GM13977 (cell line): ENCODE results near the gene AGMO.
"Not testable (repeated sequence)": the region's sequence is repeated elsewhere in the genome, so short reads cannot be mapped to it uniquely, and the experiment has no call there.

Experiments
- DNase-seq: peaks from one replicate; pipeline ENCODE4 v3.0.0; 2012; ENCODE audit warnings: low spot score
- CTCF ChIP-seq: IDR thresholded peaks from 2 replicates; pipeline ENCODE4 v1.5.1; 2012; ENCODE audit warnings: mild to moderate bottlenecking, control low read depth; ENCODE audit not compliant: insufficient read depth; ENCODE audit errors: extremely low read depth, missing control alignments
- in situ Hi-C: fragments of 300-500 bp; cut with MboI; formaldehyde crosslinking; loops from one replicate; pipeline ENCODE4 v1.12.0; 2022; ENCODE audit warnings: low sequenced_read_pairs, low pct_unique_long_range_greater_than_20kb, mixed read lengths, inconsistent platforms; ENCODE audit not compliant: unreplicated experiment

AGMO gene

DNA sequence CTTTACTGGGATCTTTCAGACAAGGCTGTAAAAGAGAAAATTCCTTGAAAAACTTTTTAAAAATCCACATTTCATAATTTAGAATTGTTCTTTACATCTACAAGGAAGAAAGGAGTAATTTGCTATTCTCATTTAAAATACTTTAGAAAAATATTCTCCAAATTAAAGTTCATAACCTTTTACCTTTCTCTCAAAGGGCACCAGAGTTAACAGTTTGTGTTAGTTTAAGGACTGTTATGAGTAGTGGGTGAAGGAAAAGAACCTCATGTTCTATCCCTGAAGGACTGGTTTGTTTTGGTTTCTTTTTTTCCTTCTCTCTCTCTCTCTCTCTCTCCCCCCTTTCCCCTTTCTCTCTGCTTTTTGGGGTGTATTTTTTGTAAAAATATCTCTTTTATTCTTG, 4.1 kb downstream of the AGMO start:
- no peak for TF ChIP-seq CTCF
- in situ Hi-C loops: no loop called here
- no peak for DNase-seq

DNA sequence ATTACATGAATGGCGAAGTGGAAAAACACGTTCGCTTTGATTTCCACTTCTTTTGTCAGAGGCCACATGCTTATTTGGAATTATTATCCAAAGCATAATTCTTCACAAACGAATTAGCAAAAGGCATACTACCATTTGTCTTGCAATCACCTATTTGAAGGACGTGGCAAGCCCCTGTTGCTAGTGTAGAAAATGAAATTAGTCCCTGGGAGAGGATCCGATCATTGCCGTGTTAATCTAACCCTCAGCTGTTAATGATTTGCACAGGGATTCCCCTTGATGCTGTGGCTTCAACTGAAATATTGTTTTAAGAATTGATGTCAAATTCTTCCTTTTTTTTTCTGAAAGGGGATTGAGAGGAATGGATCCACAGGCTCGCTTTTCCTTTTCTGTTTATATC, 4.6 kb downstream of the AGMO start:
- no peak for DNase-seq
- no peak for TF ChIP-seq CTCF
- in situ Hi-C loops: no loop called here

- in situ Hi-C loops: no loop called here
- TF ChIP-seq CTCF: no peak
- no peak for DNase-seq
These were observed 5.3 kb downstream of the AGMO start for GRCh38 chr7:15556339-15557105.

DNA sequence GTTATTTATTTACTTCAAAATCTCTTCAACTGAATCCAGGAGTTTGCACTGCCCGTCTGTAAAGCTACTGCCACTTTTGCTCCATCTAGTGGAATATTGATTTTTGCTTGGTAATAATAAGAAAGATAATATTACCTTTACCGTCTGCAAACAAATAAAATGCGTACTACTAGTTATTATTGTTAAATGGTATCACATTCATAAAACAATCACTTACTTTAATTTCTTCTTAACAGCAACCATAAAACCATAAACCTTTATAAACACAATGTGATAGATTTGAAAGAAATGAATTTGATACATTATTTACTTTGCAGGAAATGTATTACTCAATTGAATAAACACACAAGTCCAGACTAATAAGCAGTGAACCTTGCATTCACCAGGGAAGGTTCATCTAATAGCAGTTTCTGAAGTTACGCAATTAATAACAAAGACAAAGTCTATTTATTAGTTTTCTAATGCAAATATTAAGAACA, 6.4 kb downstream of the AGMO start:
- in situ Hi-C loops: no loop called here
- no peak for TF ChIP-seq CTCF
- DNase-seq: no peak

DNA sequence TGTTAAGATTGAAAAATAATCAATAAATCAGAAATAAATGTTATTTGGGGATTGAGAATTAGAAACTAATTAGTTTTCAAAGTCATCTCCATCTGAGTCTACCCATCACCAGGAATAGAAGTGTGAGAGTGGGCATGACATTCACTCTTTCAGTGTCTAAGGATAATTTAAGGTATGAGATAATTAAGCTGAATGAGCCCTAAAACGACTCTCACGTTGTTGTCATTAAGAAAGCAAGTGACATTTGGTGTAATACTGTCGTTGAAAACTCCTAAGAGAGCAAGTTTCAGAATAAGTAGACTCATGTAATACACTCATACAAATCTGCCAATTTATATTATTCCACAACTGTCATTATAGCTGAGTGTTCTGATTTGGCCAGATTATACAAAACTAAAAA, 7.1 kb downstream of the AGMO start:
- TF ChIP-seq CTCF: no peak
- in situ Hi-C loops: no loop called here
- no peak for DNase-seq

GRCh38 chr7:15554081-15554480, 7.7 kb downstream of the AGMO start:
- no peak for TF ChIP-seq CTCF
- no peak for DNase-seq
- in situ Hi-C loops: no loop called here

- in situ Hi-C loops, DNase-seq: not testable (repeated sequence)
These were observed 14.5 kb downstream of the AGMO start for GRCh38 chr7:15547320-15547719.
